HG03442 (cell line): ENCODE results near the gene DUSP19.
"Not testable (repeated sequence)": the region's sequence is repeated elsewhere in the genome, so short reads cannot be mapped to it uniquely, and the experiment has no call there.

Experiments used
- ATAC-seq: cut with Tn5 transposase; IDR thresholded peaks from one replicate; pipeline ENCODE4 v1.9.1; 2021; ENCODE audit warnings: mild to moderate bottlenecking, moderate library complexity; ENCODE audit not compliant: unreplicated experiment

Gene DUSP19

GRCh38 chr2:183078464-183079138 lies at the start of gene DUSP19:
TSS of gene DUSP19 (plus strand) at chr2:183078747. CDS start at chr2:183078934, 187 bp downstream.
- ATAC-seq: peak; percentile 92

- ATAC-seq: no peak
These were observed 49.3 kb upstream of the DUSP19 start for GRCh38 chr2:183029219-183029618.

GRCh38 chr2:183031911-183032794 lies 46.4 kb upstream of the DUSP19 start:
- no peak for ATAC-seq

- no peak for ATAC-seq
These were observed 44.6 kb upstream of the DUSP19 start for GRCh38 chr2:183033951-183034350.

GRCh38 chr2:183034806-183035205 lies 43.7 kb upstream of the DUSP19 start:
- ATAC-seq: no peak

GRCh38 chr2:183035298-183035953 lies 43.1 kb upstream of the DUSP19 start:
- no peak for ATAC-seq

GRCh38 chr2:183035954-183036669 lies 42.4 kb upstream of the DUSP19 start:
- peak; percentile 45 for ATAC-seq

- ATAC-seq: no peak
These were observed 41.4 kb upstream of the DUSP19 start for GRCh38 chr2:183037074-183037552.

- ATAC-seq: peak; percentile 33
These were observed 40.8 kb upstream of the DUSP19 start for GRCh38 chr2:183037553-183038340.

- ATAC-seq: peak; percentile 84
These were observed 39.9 kb upstream of the DUSP19 start, which contains the start of gene NCKAP1 for GRCh38 chr2:183038341-183039300. TSS of gene NCKAP1 (minus strand) at chr2:183038457. CDS start at chr2:183038099, 358 bp downstream.

GRCh38 chr2:183040604-183041003 lies 37.9 kb upstream of the DUSP19 start:
- ATAC-seq: no peak

- not testable (repeated sequence) for ATAC-seq
These were observed 35.0 kb upstream of the DUSP19 start for GRCh38 chr2:183043580-183043979.

GRCh38 chr2:183047486-183048125 lies 30.9 kb upstream of the DUSP19 start:
- ATAC-seq: not testable (repeated sequence)

GRCh38 chr2:183049420-183049819 lies 29.1 kb upstream of the DUSP19 start:
- no peak for ATAC-seq

GRCh38 chr2:183057333-183057985 lies 21.1 kb upstream of the DUSP19 start:
- peak; percentile 42 for ATAC-seq

GRCh38 chr2:183059561-183059960 lies 19.0 kb upstream of the DUSP19 start:
- no peak for ATAC-seq

GRCh38 chr2:183060571-183061231 lies 17.8 kb upstream of the DUSP19 start:
- no peak for ATAC-seq
